DND-41 (cell line): Measurements from ENCODE around the gene HERC3.

ENCODE experiments used
- ATAC-seq: fragments of 200-7000 bp; cut with Tn5 transposase; 3 replicates; pipeline ENCODE4 v1.9.1; 2021; ENCODE audit warnings: low read depth; ENCODE audit not compliant: insufficient read depth
- DNase-seq: peaks from one replicate; pipeline ENCODE4 v3.0.0-alpha.2; 2020
- H2AFZ ChIP-seq: 2 replicates; pipeline ENCODE4 v1.6.0; 2012; ENCODE audit warnings: low read depth, low read length
- H3K27ac ChIP-seq: 2 replicates; pipeline ENCODE4 v1.5.1; 2012; ENCODE audit warnings: low read length, inconsistent platforms
- H3K27me3 ChIP-seq: fragments of 200-600 bp; sonication (generic); 2 replicates; pipeline ENCODE4 v1.6.0; 2012; ENCODE audit warnings: low read length, mild to moderate bottlenecking, inconsistent platforms; ENCODE audit not compliant: insufficient read depth, poor library complexity
- H3K36me3 ChIP-seq: 2 replicates; pipeline ENCODE4 v1.5.1; 2012; ENCODE audit warnings: low read length, inconsistent platforms; ENCODE audit not compliant: insufficient read depth
- H3K4me1 ChIP-seq: 2 replicates; pipeline ENCODE4 v1.5.1; 2012; ENCODE audit warnings: mild to moderate bottlenecking, low read length; ENCODE audit not compliant: insufficient read depth
- H3K4me2 ChIP-seq: 2 replicates; pipeline ENCODE4 v1.6.0; 2012; ENCODE audit warnings: mild to moderate bottlenecking, moderate library complexity, low read length, inconsistent platforms; ENCODE audit not compliant: insufficient read depth
- H3K4me3 ChIP-seq, 2 experiments: fragments of 200-600 bp in 1 of 2; shearing (Covaris generic) in 1 of 2; 2 replicates each; pipeline ENCODE4 v1.5.1; 2012 to 2016; ENCODE audit warnings: inconsistent platforms in 2 of 2, low read length in 2 of 2, mild to moderate bottlenecking in 2 of 2, low read depth in 1 of 2, moderate library complexity in 1 of 2
- H3K79me2 ChIP-seq: 2 replicates; pipeline ENCODE4 v1.6.0; 2012; ENCODE audit warnings: low read length, inconsistent platforms; ENCODE audit not compliant: insufficient read depth
- H3K9ac ChIP-seq: 2 replicates; pipeline ENCODE4 v1.6.0; 2012; ENCODE audit warnings: low read depth, mild to moderate bottlenecking, inconsistent platforms, low read length, moderate library complexity
- H3K9me3 ChIP-seq: 2 replicates; pipeline ENCODE4 v1.5.1; 2012; ENCODE audit warnings: low read length, moderate library complexity, mild to moderate bottlenecking, inconsistent platforms; ENCODE audit not compliant: insufficient read depth, severe bottlenecking
- H4K20me1 ChIP-seq: 2 replicates; pipeline ENCODE4 v1.6.0; 2012; ENCODE audit warnings: low read length; ENCODE audit not compliant: insufficient read depth
- CTCF ChIP-seq: IDR thresholded peaks from 2 replicates; pipeline ENCODE4 v1.5.1; 2012; ENCODE audit warnings: borderline replicate concordance, low read length, moderate library complexity, mild to moderate bottlenecking; ENCODE audit not compliant: poor library complexity, severe bottlenecking; ENCODE audit errors: extremely low read depth
- EZH2 ChIP-seq: IDR thresholded peaks from 3 replicates; pipeline ENCODE4 v1.6.1; 2012; ENCODE audit warnings: borderline replicate concordance, low read depth, mild to moderate bottlenecking, moderate library complexity, low read length, inconsistent platforms; ENCODE audit not compliant: severe bottlenecking

The HERC3 gene

GRCh38 chr4:88591787-88592599 lies at the start of gene HERC3:
Gene HERC3 (plus strand): TSS chr4:88592480. CDS start chr4:88605824, 13,344 bp downstream.
- ATAC-seq (peak; percentile 95), DNase-seq (peak; percentile 89)
- no peaks in the 10 kb centered on the region for H3K27me3 ChIP-seq
- peak within 1 kb of the TSS; percentile 97 for H3K4me2 ChIP-seq
- no peaks in the 10 kb centered on the region for H3K9me3 ChIP-seq
- peak within 1 kb of the TSS; percentile 86 for H3K9ac ChIP-seq
- H3K4me3 ChIP-seq: peak within 1 kb of the TSS; percentile 85 to 97
- peaks cover 5% of the 10 kb centered on the region; the same call in 1 of the 2 replicates for H4K20me1 ChIP-seq
- peaks cover 14% of the 10 kb centered on the region for H3K36me3 ChIP-seq
- H3K4me1 ChIP-seq: peaks cover 26% of the 10 kb centered on the region
- peak within 1 kb of the TSS; percentile 84 for H3K27ac ChIP-seq
- peak within 1 kb of the TSS; percentile 100 for H2AFZ ChIP-seq
- peaks cover 22% of the 10 kb centered on the region for H3K79me2 ChIP-seq
- peak; percentile 21 for TF ChIP-seq CTCF
- TF ChIP-seq EZH2: no peak

- no peaks in the 10 kb centered on the region for H4K20me1 ChIP-seq
- no peak for TF ChIP-seq EZH2
- no peak for TF ChIP-seq CTCF
- no peaks in the 10 kb centered on the region for H3K4me1 ChIP-seq
- no peaks in the 10 kb centered on the region for H3K27me3 ChIP-seq
- H2AFZ ChIP-seq: no peak overlapping the region
- H3K4me3 ChIP-seq: no peak overlapping the region
- no peaks in the 10 kb centered on the region for H3K36me3 ChIP-seq
- H3K9me3 ChIP-seq: no peaks in the 10 kb centered on the region
- no peak overlapping the region for H3K9ac ChIP-seq
- no peak overlapping the region for H3K4me2 ChIP-seq
- DNase-seq (no peak), ATAC-seq (no peak)
- no peak overlapping the region for H3K27ac ChIP-seq
- no peaks in the 10 kb centered on the region for H3K79me2 ChIP-seq
Measured at GRCh38 chr4:88549815-88550214, 42.5 kb upstream of the HERC3 start.

GRCh38 chr4:88567591-88567990 lies 24.7 kb upstream of the HERC3 start:
- DNase-seq: no peak
- Histone ChIP-seq H3K36me3 (no peaks in the 10 kb centered on the region), H4K20me1 (no peaks in the 10 kb centered on the region), H2AFZ (no peak overlapping the region), H3K27me3 (no peaks in the 10 kb centered on the region), H3K9me3 (no peaks in the 10 kb centered on the region), H3K27ac (no peak overlapping the region), H3K9ac (no peak overlapping the region), H3K4me2 (no peak overlapping the region), H3K79me2 (no peaks in the 10 kb centered on the region), H3K4me3 (no peak overlapping the region), H3K4me1 (no peaks in the 10 kb centered on the region)
- TF ChIP-seq CTCF: no peak
- TF ChIP-seq EZH2: no peak
- ATAC-seq: no peak
